ENCODE measurements around the gene F5.
A peak's percentile ranks its signal among the peaks of the same experiment; 100 is the strongest.

Gene F5

GRCh38 chr1:169487133-169487532, 99.1 kb downstream of the F5 start:
- no peak overlapping the region for H3K4me3 ChIP-seq (ENCODE audit: low read length)
- DNase-seq (ENCODE audit: low read depth, low spot score) = no peak

- no peak for DNase-seq (ENCODE audit: low read depth, low spot score)
- peak overlapping the region; percentile 76 for H3K4me3 ChIP-seq (ENCODE audit: low read length)
These were observed 99.8 kb downstream of the F5 start for GRCh38 chr1:169486281-169487051.

- DNase-seq (ENCODE audit: low read depth, low spot score) = peak; percentile 95
- peak within 1 kb of the TSS; percentile 76 for H3K4me3 ChIP-seq (ENCODE audit: low read length)
These were observed 100.6 kb downstream of the F5 start, which contains the start of gene SLC19A2 for GRCh38 chr1:169485431-169486280. Gene SLC19A2, minus strand, starts transcription at chr1:169485944. Its CDS starts 178 bp downstream, at chr1:169485766.

- H3K4me3 ChIP-seq (ENCODE audit: low read length) = peak overlapping the region; percentile 76
- DNase-seq (ENCODE audit: low read depth, low spot score) = no peak
These were observed 101.4 kb downstream of the F5 start for GRCh38 chr1:169484683-169485430.

- DNase-seq (ENCODE audit: low read depth, low spot score) = no peak
- H3K4me3 ChIP-seq (ENCODE audit: low read length) = no peak overlapping the region
These were observed 102.2 kb downstream of the F5 start for GRCh38 chr1:169484101-169484500.

GRCh38 chr1:169483500-169483966, 102.7 kb downstream of the F5 start:
- DNase-seq (ENCODE audit: low read depth, low spot score) = no peak
- no peak overlapping the region for H3K4me3 ChIP-seq (ENCODE audit: low read length)

- no peak for DNase-seq (ENCODE audit: low read depth, low spot score)
- H3K4me3 ChIP-seq (ENCODE audit: low read length) = no peak overlapping the region
These were observed 106.8 kb downstream of the F5 start for GRCh38 chr1:169479363-169480066.

GRCh38 chr1:169478094-169478672, 108.1 kb downstream of the F5 start:
- H3K4me3 ChIP-seq (ENCODE audit: low read length) = no peak overlapping the region
- DNase-seq (ENCODE audit: low read depth, low spot score) = no peak

- DNase-seq (ENCODE audit: low read depth, low spot score) = no peak
- no peak overlapping the region for H3K4me3 ChIP-seq (ENCODE audit: low read length)
These were observed 110.4 kb downstream of the F5 start for GRCh38 chr1:169475806-169476387.

GRCh38 chr1:169474302-169474995, 111.8 kb downstream of the F5 start:
- H3K4me3 ChIP-seq (ENCODE audit: low read length) = no peak overlapping the region
- no peak for DNase-seq (ENCODE audit: low read depth, low spot score)

- no peak overlapping the region for H3K4me3 ChIP-seq (ENCODE audit: low read length)
- no peak for DNase-seq (ENCODE audit: low read depth, low spot score)
These were observed 112.9 kb downstream of the F5 start for GRCh38 chr1:169473347-169473746.

GRCh38 chr1:169472738-169473137, 113.5 kb downstream of the F5 start:
- DNase-seq (ENCODE audit: low read depth, low spot score) = no peak

GRCh38 chr1:169468982-169469381, 117.3 kb downstream of the F5 start:
- no peak overlapping the region for H3K4me3 ChIP-seq (ENCODE audit: low read length)
- DNase-seq (ENCODE audit: low read depth, low spot score) = no peak

More at GRCh38 chr1:169472738-169473137, 113.5 kb downstream of the F5 start:
- no peak overlapping the region for H3K4me3 ChIP-seq (ENCODE audit: low read length)

GRCh38 chr1:169466259-169467230, 119.7 kb downstream of the F5 start:
- peak; percentile 25 for DNase-seq (ENCODE audit: low read depth, low spot score)

GRCh38 chr1:169465281-169465680, 121.0 kb downstream of the F5 start:
- no peak overlapping the region for H3K4me3 ChIP-seq (ENCODE audit: low read length)
- no peak for DNase-seq (ENCODE audit: low read depth, low spot score)

More at GRCh38 chr1:169466259-169467230, 119.7 kb downstream of the F5 start:
- H3K4me3 ChIP-seq (ENCODE audit: low read length) = no peak overlapping the region
